ENCODE data around the gene ERI2. TPM values are rescaled to one million over a fixed set of nuclear protein-coding genes. Genes with fewer than 3 reads are reported as not detected.

ERI2 gene, protein sequence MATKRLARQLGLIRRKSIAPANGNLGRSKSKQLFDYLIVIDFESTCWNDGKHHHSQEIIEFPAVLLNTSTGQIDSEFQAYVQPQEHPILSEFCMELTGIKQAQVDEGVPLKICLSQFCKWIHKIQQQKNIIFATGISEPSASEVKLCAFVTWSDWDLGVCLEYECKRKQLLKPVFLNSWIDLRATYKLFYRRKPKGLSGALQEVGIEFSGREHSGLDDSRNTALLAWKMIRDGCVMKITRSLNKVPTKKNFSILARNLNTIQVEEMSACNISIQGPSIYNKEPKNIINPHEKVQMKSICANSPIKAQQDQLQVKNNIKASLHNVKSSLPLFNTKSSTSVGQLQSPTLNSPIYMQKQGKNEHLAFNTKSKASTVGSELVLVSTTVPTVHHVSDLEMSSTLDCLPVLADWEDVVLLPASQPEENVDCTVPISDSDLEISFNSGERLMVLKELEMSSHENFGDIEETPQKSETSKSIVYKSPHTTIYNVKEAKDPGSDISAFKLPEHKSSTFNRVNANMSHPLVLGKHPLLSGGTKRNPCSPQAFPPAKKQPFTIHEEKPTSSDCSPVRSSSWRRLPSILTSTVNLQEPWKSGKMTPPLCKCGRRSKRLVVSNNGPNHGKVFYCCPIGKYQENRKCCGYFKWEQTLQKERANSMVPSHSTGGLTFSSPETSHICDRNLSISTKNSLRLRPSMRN
- total RNA-seq (2014; rRNA removed): 13.2 and 15.4 TPM in 2 replicates
- Bru-seq, nascent RNA: percentile 49 among the genes with signal in this experiment
- percentile 62 among the genes with signal in this experiment for BruChase-seq, experiment 1, labeled RNA remaining after a 6-hour chase
- percentile 60 among the genes with signal in this experiment for BruChase-seq, experiment 2, labeled RNA remaining after a 2-hour chase
- long read RNA-seq, partial matches to known transcripts: 8 of 33 reads
- long read RNA-seq, other reads (novel, unspliced or antisense): 19 of 33 reads

DNA sequence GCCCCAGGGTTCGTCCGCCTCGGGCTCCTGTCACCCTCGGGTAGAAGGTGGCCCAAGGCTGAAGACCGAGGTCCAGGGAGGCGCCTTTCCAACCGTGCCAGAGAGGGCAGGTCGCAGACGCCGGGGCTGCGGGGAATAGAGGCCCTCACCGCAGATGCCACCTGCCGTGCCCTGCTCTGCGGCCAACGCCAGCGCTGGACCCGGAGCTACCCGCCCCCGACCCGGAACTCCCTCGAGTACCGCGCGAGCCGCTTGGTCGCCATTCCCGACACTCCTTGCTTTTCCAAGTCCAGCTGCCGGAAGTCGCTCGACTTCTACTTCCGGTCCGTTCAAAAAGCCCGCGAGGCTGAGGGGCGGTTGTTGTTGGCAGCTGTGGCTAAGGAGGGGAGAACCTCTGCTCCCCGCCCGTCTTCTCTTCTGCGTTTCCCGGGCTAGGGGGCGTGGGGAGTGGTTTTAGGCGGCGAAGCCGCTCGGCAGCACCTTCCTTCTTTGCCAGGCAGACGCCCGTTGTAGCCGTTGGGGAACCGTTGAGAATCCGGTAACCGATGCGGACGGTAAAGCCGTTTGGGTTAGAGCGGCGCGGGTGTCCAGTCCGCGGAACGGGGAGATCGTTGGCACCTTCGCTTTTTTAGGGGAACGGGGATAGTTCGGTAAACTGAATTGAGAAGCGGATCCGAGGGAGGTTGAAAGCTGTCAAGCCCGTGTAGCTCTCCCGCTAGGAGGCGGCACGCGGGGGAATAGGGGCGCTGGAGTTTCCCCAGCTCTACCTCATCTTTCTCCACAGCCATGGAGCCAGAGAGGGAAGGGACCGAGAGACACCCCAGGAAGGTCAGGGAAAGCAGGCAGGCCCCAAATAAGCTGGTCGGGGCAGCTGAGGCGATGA lies at the start of gene ERI2, which contains the start of gene REXO5:
Gene ERI2 (minus strand): TSS at position 305 of the 883 bp plus-strand sequence. CDS start 42 bp downstream, at position 263.
Gene REXO5 (plus strand): TSS at position 360 of the 883 bp plus-strand sequence. CDS start 427 bp downstream, at position 787.
- peaks cover 16% of the 10 kb centered on the region for H3K79me2 ChIP-seq (ENCODE audit: low read length)
- ATAC-seq (peak; percentile 80), DNase-seq (peak; percentile 88)
- peaks cover under 1% of the 10 kb centered on the region; the same call in 1 of the 2 replicates for H3K36me3 ChIP-seq (ENCODE audit: low read depth, low read length)
- no peaks in the 10 kb centered on the region for H4K20me1 ChIP-seq (ENCODE audit: low read length)
- H3K9me2 ChIP-seq (replicated peaks; ENCODE audit: low read length): no peaks in the 10 kb centered on the region
- peak within 1 kb of the TSS; percentile 89 for H3K9ac ChIP-seq (ENCODE audit: low read length)
- H3F3A ChIP-seq (ENCODE audit: low read length, unreplicated experiment): no peaks in the 10 kb centered on the region
- H3K9me3 ChIP-seq (ENCODE audit: low read length): no peaks in the 10 kb centered on the region
- intact Hi-C loops (cut with micrococcal nuclease): loop anchor here (2.0 kb wide), 1 partner anchor 32 kb away; no protein-coding TSS in a partner anchor
- ChIA-PET POLR2A (ENCODE audit: unreplicated experiment) (interaction anchor here (0.6 to 0.7 kb wide), 2 partner anchors 8 to 266 kb away, joined by 4 read pairs; no protein-coding TSS in a partner anchor), CTCF (no interaction called here)
- peak within 1 kb of the TSS; percentile 81 for H3K4me3 ChIP-seq (ENCODE audit: low read length)
- TSS peak; percentile 90 for BruUV-seq (replicated peaks)
- H3K27ac ChIP-seq (ENCODE audit: low read length): peak within 1 kb of the TSS; percentile 81
- peaks cover 14% of the 10 kb centered on the region for H3K4me1 ChIP-seq (ENCODE audit: insufficient read depth, low read length)
- H3K27me3 ChIP-seq (ENCODE audit: low read length): no peaks in the 10 kb centered on the region
- no peak for TF ChIP-seq EZH2 (IDR thresholded peaks at IDR 0.05; ENCODE audit: low read length, unreplicated experiment)
- TF ChIP-seq EZH2phosphoT487 (IDR thresholded peaks at IDR 0.05; ENCODE audit: borderline replicate concordance, low read length): no peak
- TF ChIP-seq, protein P1, sequence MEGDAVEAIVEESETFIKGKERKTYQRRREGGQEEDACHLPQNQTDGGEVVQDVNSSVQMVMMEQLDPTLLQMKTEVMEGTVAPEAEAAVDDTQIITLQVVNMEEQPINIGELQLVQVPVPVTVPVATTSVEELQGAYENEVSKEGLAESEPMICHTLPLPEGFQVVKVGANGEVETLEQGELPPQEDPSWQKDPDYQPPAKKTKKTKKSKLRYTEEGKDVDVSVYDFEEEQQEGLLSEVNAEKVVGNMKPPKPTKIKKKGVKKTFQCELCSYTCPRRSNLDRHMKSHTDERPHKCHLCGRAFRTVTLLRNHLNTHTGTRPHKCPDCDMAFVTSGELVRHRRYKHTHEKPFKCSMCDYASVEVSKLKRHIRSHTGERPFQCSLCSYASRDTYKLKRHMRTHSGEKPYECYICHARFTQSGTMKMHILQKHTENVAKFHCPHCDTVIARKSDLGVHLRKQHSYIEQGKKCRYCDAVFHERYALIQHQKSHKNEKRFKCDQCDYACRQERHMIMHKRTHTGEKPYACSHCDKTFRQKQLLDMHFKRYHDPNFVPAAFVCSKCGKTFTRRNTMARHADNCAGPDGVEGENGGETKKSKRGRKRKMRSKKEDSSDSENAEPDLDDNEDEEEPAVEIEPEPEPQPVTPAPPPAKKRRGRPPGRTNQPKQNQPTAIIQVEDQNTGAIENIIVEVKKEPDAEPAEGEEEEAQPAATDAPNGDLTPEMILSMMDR (conservative IDR thresholded peaks at IDR 0.05; ENCODE audit: low read depth, low read length): peak; percentile 45; the same call in 1 of the 2 replicates
- H3K4me2 ChIP-seq (ENCODE audit: low read length): peak within 1 kb of the TSS; percentile 86
- peak within 1 kb of the TSS; percentile 92 for H2AFZ ChIP-seq (ENCODE audit: low read length)

DNA sequence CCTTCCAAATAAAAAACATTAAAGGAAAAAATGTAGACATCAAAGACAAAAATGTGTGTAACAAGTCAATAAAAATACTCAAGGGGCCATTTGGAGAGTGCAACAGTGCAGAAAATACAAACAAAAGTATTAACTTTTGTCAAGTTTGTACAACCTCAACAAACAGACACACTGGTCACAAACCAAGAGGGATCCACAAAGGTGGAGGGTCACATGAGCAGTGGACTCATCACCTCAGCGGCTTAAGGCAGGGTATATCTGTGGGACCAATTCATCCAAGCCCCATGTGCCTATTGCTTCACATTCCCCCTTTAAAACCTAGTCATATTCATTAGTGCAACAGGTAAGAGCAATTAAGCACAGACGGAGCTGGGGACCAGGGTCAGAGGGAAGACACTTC lies 48.7 kb upstream of the ERI2 start:
- H3K4me2 ChIP-seq (ENCODE audit: low read length): no peak overlapping the region
- intact Hi-C loops (cut with micrococcal nuclease): loop anchor here (5.0 kb wide), 1 partner anchor 247 kb away; no protein-coding TSS in a partner anchor
- no peaks in the 10 kb centered on the region for H4K20me1 ChIP-seq (ENCODE audit: low read length)
- peaks cover 36% of the 10 kb centered on the region for H3K4me1 ChIP-seq (ENCODE audit: insufficient read depth, low read length)
- H2AFZ ChIP-seq (ENCODE audit: low read length): no peak overlapping the region
- no peaks in the 10 kb centered on the region for H3K9me2 ChIP-seq (replicated peaks; ENCODE audit: low read length)
- no peak for ATAC-seq
- ChIA-PET POLR2A (ENCODE audit: unreplicated experiment) (no interaction called here), CTCF (no interaction called here)
- no peak overlapping the region for H3K27ac ChIP-seq (ENCODE audit: low read length)
- no peak overlapping the region for H3K9ac ChIP-seq (ENCODE audit: low read length)
- H3K36me3 ChIP-seq (ENCODE audit: low read depth, low read length): peaks cover 12% of the 10 kb centered on the region
- no peaks in the 10 kb centered on the region for H3K9me3 ChIP-seq (ENCODE audit: low read length)
- TF ChIP-seq, protein P1 (conservative IDR thresholded peaks at IDR 0.05; ENCODE audit: low read depth, low read length): no peak
- TF ChIP-seq EZH2 (IDR thresholded peaks at IDR 0.05; ENCODE audit: low read length, unreplicated experiment) (no peak), EZH2phosphoT487 (IDR thresholded peaks at IDR 0.05; ENCODE audit: borderline replicate concordance, low read length) (no peak)
- no peaks in the 10 kb centered on the region for H3F3A ChIP-seq (ENCODE audit: low read length, unreplicated experiment)
- no peaks in the 10 kb centered on the region for H3K79me2 ChIP-seq (ENCODE audit: low read length)
- no peak for DNase-seq
- no peaks in the 10 kb centered on the region for H3K27me3 ChIP-seq (ENCODE audit: low read length)
- H3K4me3 ChIP-seq (ENCODE audit: low read length): no peak overlapping the region
- no TSS peak for BruUV-seq (replicated peaks)
